Fibroblast of lung (primary cell): Measurements from ENCODE around the gene KRTAP5-7.

ENCODE experiments used
- CTCF ChIP-seq, 2 donors: IDR thresholded peaks in 1 of 2; conservative IDR thresholded peaks in 1 of 2; 1 replicate in 1 of 2; 2 replicates in 1 of 2; pipeline ENCODE4 v1.5.1; 2011 to 2012; ENCODE audit warnings: low read length in 2 of 2, control low read depth in 1 of 2, inconsistent platforms in 1 of 2, low read depth in 1 of 2, mild to moderate bottlenecking in 1 of 2
- EZH2 ChIP-seq: IDR thresholded peaks from 2 replicates; pipeline ENCODE4 v1.5.1; 2012; ENCODE audit warnings: low read length, control low read depth, mild to moderate bottlenecking; ENCODE audit errors: missing control alignments

- TF ChIP-seq EZH2, result no peak
- no peak for TF ChIP-seq CTCF (conservative IDR thresholded peaks at IDR 0.05 in 1 of 2, IDR thresholded peaks at IDR 0.05 in 1 of 2; ENCODE audit: low read depth in 1 of 2, low read length in 2 of 2)
Measured at GRCh38 chr11:71575723-71576424, 48.8 kb downstream of the KRTAP5-7 start.
